SKM-1 (cell line): ENCODE data around the gene ZNF221.
"Not testable (repeated sequence)": the region's sequence is repeated elsewhere in the genome, so short reads cannot be mapped to it uniquely, and the experiment has no call there.

Experiments
- DNase-seq: peaks from one replicate; lab custom pipeline; 2025; ENCODE audit not compliant: unreplicated experiment; lab: John Stamatoyannopoulos, UW

ZNF221 gene

DNA sequence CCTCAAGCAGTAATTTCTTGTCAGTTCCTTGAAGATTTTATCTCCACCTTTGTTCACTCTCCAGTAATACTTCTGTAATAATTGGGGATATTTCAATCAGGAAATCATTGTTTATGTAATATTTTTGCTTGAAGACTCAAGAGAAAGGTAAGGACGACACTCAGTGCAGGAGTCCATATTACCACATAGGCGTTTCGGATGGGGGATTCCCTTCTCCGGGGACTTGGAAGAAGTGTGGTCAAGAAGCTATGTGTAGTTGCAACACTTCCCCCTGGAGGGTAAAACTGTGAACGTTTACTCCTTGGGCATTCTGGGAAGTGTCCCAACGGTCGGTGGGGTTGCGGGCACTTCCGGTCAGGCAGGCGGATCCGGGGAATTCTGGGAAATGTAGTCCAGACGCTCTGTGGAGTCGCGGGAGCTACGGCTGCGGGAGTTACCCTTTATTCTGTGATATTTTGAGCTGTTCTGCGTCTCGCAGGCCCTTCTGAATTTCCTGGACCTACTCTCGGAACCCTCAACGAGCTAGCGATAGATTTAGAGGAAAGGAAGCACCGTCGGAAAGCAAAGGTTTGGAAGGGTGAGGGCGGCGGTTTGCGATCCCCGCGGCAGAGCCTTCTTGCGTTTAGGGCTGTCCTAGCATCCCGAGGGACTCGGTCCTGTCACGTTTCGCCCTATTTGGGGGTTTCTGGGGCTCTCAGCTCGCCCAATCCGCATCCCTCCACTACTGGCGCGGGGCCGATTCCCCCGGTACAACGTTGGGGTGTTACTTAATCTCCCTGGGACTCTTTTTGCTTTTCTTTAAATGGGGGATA is at the start of gene ZNF221:
Gene ZNF221 (plus strand): TSS at position 395 of the 812 bp plus-strand sequence. CDS start 11,499 bp downstream, outside the sequence.
- peak; percentile 36 for DNase-seq

DNA sequence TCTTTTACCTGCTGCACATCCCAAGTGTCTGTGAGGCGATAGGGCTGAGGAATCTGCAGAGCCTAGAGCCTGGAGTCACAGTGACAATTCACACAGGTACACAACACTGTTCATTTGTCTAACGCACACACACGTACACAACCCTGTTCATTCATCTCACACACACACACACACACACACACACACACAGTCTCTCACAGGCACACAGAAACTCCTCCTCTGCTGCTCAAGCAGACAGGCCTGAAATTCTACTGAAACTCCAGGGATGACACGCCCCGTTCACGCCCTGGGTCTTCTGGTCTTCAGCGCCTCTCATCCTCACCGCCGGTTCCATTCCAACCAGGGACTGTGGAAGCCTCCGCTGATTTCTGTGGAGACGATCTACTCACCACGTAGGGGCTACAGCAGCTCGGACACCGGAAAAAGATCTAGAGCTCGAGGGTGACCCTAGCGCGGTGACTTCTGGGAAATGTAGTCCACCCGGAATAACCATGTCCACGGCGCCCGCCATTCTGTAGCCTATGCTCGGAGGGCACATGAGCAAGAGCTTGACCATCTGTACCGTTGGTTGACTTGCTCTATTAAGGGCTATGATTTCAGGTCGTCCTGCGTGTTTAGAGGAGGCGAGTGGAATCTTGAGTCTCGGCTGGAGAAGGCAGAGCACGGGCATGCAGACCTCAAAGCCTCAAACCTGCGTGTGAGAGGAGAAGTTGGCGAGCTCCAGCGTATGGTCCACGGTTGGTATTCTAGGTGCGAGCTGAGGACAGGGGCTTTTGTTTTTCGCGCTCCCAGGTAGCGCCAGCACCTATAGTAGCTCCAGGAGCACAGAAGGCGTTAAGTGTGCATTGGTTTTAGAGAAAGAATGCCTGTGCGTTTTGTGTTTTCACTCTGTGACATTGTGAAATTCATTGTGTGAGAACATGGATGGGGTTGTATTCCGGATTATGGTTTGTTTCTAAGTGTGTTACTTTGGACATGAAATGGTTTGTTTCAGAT is 49.3 kb upstream of the ZNF221 start:
- no peak for DNase-seq

DNA sequence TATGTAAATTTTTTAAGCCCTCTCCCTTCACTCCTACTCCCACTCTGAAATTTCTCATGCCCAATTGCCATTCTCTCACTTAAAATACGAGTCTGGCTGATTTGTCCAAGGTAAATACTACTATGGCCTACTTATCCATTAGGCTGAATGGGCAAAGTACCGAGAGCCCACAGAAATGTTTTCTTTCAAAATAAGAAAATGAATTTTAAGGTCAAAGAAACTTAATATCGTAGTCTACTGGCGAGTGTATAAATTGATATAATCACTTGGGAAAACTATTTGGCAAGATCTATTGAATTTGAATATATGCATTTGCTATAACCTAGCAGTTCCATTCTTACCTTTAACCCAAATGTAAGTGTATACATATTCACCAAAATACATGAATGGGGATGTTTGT is 48.6 kb upstream of the ZNF221 start:
- no peak for DNase-seq

DNA sequence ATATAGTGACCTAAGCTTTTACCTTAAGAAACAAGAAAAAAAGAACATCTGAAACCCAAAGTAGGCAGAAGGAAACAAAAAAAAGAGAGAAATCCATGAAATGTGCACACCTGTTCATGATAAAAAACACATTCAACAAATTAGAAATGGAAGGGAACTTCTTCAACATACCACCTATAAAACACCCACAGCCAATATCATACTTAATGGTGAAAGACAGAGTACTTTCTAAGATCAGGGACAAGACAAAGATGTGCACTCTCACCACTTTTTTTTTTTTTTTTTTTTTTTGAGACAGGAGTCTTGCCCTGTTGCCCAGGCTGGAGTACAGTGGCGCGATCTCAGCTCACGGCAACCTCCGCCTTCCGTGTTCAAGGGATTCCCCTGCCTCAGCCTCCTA is 45.1 kb upstream of the ZNF221 start:
- no peak for DNase-seq

DNA sequence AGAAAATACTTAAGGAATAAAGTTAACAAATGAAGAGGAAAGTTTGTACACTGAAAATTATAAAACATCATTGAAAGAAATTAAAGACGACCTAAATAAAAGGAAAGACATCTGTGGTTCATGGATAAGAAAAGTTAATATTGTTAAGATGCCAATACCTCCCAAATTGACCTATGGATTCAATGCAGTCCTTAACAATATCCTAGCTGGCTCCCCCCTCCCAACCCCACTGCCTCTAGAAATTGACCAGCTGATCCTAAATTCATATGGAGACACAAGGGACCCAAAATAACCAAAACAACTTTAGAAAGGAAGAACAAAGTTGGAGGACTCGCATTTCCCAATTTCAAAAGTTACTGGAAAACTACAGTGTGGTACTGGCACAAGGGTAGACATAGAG is 44.3 kb upstream of the ZNF221 start:
- DNase-seq = no peak

DNA sequence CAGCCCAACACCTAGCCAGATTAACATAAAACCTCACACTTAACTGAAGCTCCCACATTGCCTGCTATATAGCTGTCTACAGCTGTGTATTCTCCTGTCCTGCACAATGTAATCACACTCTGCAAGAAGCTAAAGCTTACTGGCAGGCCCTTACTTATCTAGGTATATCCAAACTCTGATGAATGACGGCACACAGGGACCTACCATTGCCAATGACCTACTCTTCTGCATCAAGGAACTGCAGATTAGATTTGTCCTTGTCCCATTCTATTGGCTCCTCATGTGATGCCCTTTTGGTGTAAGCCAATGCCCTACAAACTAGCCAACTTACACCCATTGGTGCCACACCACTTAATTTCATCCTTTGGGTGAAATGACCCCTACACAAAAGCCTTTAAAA is 42.4 kb upstream of the ZNF221 start:
- no peak for DNase-seq

DNA sequence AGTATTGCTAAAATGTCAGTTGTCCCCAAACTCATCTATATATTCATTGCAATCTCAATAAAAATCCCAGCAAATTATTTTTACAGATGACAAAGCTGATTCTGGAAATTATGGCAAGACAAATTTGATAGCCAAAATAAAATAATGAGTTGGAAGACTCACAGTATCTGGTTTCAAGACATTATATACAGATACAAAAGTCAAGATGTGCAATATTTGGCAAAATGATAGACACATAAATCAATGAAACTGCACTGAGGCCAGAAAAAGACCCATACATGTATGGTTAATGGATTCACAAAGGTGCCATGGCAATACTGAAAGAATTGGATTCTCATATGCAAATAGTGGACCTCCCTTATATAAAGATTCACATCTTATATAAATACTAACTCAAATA is 40.1 kb upstream of the ZNF221 start:
- DNase-seq = no peak

DNA sequence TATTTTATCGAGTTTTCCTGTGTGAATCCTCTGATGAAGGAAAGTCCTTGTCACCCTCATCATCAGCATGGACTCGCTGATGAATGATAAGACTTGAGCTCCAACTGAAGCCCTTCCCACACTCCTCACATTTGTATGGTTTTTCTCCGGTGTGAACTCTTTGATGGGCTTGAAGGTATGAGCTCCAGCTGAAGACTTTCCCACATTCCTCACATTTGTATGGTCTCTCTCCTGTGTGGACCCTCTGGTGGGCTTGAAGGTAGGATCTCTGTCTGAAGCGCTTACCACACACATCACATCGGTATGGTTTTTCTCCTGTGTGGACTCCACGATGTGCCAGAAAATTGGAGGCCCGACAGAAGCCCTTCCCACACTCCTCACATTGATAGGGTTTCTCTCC is 37.6 kb upstream of the ZNF221 start:
- DNase-seq = no peak

DNA sequence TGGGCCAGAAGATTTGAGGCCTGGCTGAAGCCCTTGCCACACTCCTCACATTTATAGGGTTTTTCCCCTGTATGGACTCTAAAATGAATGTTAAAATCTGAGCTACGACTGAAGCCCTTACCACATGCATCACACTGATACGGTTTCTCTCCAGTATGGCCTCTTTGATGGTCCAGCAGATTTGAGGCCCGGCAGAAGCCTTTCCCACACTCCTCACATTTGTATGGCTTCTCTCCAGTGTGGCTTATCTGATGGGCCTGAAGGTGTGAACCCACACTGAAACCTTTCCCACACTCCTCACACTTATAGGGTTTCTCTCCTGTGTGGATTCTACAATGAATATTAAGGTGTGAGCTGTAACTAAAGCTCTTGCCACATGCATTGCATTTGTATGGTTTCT is 37.0 kb upstream of the ZNF221 start:
- DNase-seq = no peak

DNA sequence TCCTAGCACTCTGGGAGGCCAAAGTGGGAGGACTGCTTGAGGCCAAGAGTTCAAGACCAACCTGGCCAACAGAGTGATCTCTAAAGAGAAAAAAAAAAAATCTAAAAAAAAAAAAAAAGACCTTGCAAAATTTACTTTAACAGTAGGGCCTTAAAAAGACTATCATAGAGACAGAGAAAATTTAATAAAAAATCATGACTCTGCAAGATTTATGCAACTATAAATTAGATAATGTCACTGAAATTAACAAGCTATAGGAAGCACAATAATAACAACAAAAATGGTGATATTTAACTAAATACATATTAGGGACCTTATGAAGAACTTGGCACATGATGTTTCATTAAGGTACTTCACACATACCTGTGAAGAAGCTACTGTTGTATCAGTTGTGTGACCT is 27.2 kb upstream of the ZNF221 start:
- no peak for DNase-seq

DNA sequence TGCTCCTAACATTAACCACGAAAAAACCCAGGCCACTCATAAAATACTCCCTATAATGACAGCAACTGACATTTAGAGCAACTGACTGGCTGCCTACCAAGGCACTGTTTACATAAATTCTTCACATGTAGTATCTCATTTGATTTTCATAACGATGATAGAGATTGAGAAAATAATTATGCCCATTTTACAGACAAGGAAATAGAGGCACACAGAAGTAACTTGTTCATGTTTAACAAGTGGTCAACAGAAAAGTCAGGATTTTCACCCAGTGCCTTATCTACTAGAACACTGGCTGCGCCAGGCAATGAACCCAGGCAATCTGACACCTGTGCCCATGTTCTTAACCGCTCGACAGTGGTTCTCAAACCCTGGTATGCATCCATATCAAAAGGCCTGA is 22.2 kb upstream of the ZNF221 start:
- DNase-seq = no peak

DNA sequence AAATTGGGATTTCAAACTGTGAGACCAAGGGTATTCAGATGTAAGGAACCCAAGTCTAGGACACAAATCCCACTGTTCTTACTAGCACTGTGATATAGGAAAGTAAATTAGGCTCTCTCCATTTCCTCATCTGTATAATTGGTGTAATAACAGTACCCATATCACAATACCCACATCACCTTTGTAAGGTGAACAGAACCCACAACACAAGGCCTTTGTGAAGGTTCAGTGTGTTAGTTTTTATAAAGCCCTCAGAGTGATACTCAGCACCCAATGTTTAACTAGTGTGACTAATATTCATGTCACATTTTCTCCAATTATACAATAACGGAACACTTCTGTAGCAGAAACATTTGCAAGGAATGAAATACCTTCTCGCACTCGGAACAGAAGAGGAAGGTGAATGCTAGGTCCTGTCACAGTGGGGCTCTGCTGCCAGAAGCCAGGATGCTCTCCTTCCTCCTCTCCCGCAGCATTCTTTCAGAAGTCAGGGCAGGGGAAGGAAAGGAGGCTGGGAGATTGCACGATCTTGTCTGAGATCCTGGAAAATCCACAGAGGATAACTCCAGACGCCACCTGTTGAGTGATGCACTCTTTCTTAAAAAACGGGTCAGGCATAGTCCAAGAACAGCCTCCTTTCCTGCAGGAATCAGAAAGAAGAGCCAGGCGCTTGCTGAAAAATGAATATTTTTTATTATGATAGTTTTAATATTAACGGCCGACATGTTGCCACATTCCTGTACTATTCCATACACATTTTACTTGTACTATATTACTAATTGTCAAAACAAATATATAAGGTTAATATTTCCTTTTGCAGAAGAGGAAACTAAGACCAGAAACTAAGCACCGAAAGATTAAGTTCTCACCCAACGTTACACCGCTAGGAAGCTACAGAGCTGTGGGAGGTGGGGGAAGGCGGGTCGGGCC is 16.7 kb upstream of the ZNF221 start:
- no peak for DNase-seq

DNA sequence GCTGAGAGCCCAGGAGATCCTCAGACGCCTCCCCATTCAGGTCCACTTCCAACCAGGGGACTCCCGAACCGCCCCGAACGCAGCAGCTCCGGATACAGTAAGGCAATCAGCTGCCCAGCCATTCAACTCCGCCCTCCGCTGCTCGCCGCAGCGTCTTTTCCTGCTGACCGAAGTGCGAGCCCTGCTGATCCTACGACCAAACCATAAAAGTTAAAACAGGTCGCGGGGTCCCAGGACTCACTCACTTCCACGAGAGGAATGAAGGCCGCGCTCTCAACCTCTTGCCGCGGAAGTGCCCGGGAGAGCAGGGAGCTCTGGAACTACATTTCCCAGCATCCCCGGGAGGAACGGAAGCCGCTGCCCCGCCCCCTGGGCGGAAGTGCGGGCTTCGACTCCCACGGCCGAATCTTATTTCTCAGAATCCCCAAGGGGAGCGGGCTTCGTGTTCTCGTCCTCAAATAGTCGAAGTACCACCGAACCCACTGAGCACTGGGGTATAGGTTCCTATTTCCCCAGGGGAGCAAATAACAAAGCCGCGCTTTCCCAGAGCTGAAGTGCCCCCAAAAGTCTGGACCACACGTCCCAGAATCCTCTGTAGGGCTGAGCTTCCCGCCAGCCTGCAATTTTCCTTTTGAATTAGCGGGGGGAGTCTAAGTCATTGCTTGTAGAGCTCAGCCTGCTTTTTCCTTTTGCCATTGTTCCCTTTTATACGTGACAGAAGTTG is 15.9 kb upstream of the ZNF221 start, which contains the start of gene ZNF45:
Gene ZNF45 (minus strand): TSS at position 298 of the 724 bp plus-strand sequence. CDS start 13,097 bp downstream, outside the sequence.
- DNase-seq = peak; percentile 14

DNA sequence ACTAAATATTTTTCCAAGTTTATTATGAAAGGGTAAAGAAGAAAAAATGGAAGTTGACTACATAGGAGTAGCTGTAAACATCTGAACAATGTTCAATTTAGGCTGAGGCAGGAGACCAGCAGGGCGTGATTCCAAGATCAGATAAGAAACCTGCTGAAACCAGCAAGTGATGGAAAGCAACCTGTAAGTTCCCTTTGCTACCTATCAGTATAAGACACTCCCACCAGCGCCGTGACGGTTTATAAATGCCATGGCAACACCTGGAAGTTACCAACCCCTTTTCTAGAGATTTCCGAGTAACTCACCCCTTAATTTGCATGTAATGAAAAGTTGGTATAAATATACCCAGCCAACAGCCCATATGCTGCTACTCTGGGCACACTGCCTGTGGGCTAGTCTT is 14.8 kb upstream of the ZNF221 start:
- DNase-seq = no peak

DNA sequence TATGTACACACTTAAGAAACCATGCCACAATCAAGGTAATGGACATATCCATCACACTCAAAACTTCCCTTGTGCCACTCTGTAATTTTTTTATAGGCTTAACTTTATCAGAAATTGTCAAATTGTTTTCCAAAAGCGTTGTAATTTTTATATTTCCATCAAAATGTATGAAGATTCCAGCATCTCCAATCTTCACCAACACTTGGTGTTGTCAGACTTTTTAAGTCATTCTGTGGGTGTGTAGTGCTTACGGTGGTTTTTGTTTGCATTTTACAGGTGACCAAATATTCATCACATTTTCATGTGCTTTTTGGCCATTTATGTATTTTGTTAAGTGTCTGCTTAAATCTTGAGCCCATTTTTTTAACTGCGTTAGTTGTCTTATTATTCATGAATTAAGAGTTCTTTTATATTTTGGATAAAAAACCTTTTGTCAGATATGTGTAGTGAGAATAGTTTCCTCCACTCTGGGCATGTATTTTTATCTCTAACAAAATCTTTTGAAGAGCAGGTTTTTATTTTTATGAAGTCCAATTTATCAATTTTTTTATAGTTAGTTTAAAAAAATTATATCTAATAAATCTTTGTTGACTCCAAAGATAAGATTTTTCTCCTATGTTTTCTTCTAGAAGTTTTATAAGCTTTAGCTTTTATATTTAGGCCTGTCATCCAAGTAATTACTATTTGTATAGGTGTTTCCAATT is 11.3 kb upstream of the ZNF221 start:
- DNase-seq = no peak

DNA sequence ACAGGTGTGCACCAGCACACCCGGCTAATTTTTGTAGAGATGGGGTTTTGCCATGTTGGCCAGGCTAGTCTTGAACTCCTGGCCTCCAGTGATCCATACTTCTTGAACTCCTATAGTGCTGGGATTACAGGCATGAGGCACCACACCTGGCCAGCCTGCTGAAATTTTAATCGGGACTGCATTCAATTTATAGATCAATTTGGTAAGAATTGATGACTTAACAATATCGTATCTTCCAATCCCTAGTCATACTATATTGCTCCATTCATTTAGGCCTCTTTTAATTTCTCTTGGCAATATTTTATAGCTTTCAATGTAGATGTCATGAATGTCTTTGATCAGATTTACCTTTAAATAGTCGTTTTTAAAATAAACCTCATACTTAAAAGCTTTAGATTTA is 10.3 kb upstream of the ZNF221 start:
- no peak for DNase-seq

DNA sequence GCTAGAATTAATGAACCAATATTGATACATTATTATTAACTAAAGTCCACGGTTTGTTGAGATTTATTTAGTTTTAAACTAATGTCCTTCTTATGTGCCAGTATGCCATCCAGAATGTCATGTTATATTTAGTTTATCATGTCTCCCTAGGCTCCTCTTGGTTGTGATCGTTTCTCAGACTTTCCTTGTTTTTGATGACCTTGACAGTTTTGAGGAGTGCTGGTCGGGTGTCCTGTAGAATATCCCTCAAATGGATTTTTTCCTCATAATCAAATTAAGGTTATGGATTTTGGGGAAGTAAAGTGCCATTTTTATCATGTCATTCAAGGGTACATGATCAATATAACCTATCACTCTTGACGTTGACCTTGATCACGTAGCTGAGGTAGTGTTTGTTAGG is 9.8 kb upstream of the ZNF221 start:
- DNase-seq = no peak

DNA sequence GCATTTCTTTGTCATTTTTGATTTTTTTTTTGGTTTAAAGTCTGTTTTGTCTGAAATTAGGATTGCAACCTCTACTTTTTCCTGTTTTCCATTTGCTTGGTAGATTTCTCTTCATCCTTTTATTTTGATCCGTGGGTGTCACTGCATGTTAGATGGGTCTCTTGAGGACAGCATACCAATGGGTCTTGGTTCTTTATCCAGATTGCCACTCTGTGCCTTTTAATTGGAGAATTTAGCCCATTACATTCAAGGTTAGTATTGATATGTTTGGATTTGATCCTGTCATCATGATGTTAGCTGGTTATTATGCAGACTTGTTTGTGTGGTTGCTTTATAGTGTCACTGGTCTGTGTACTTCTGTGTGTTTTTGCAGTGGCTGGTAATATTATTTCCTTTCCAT is 3.6 kb upstream of the ZNF221 start:
- DNase-seq = not testable (repeated sequence)

DNA sequence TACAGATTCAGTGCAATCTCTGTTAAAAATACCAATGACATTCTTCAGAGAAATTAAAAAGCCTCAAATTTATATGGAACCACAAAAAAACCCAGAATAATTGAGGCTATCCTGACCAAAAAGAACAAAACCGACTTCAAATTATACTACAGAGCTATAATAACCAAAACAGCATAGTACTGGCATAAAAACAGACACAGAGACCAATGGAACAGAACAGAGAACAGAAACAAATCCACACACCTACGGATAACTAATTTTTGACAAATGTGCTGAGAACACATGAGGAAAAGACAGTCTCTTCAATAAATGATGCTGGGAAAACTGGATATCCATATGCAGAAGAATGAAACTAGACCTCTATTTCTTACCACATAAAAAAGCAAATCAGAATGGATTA is 1.2 kb upstream of the ZNF221 start:
- not testable (repeated sequence) for DNase-seq
